ENCODE results near the gene OTX2.

Gene OTX2

DNA sequence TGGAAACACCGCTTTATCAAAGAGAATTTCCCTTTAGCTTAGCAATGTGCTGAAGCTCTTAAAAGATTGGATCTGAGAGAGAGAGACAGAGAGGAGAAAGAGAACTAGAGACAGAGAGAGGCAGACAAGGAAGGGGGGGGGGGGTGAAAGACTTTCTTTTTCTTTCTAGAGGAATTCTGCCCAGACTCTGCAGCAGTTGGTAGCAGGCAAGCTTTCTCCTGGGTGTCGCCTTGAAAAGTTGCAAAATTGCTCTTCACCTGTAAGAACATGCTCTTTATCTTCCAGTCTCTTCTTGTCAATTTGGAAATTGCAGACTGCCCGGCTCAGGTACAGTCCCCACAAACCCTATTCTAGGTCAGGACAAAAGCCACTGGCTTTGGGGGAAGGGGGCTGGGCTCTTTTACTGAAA lies 2.9 kb upstream of the OTX2 start:
- H3K27ac ChIP-seq (ENCODE audit: low read depth, low read length), result no peak overlapping the region
- H3K36me3 ChIP-seq (ENCODE audit: control insufficient read depth in 5 of 5, insufficient read depth in 5 of 5, low read length in 5 of 5), result no peaks in the 10 kb centered on the region
- no peak overlapping the region for H3K4me3 ChIP-seq (ENCODE audit: low read depth in 1 of 5, low read length in 5 of 5)
- peaks cover 66 to 82% (median 72%) of the 10 kb centered on the region in 5 donors for H3K27me3 ChIP-seq (ENCODE audit: control insufficient read depth in 5 of 5, insufficient read depth in 4 of 5, low read length in 5 of 5)
- no peaks in the 10 kb centered on the region for H3K9me3 ChIP-seq (ENCODE audit: control insufficient read depth in 5 of 5, low read length in 5 of 5)
- no peak overlapping the region for H3K9ac ChIP-seq (ENCODE audit: low read length in 5 of 5)
- H3K4me1 ChIP-seq (ENCODE audit: control insufficient read depth in 5 of 5, insufficient read depth in 5 of 5, low read length in 5 of 5), result peaks cover 0 to 13% (median 13%) of the 10 kb centered on the region in 5 donors

- Histone ChIP-seq H3K27ac (ENCODE audit: low read depth, low read length) (no peak overlapping the region), H3K27me3 (ENCODE audit: control insufficient read depth in 5 of 5, insufficient read depth in 4 of 5, low read length in 5 of 5) (peaks cover 63 to 81% (median 68%) of the 10 kb centered on the region in 5 donors), H3K36me3 (ENCODE audit: control insufficient read depth in 5 of 5, insufficient read depth in 5 of 5, low read length in 5 of 5) (no peaks in the 10 kb centered on the region), H3K9me3 (ENCODE audit: control insufficient read depth in 5 of 5, low read length in 5 of 5) (no peaks in the 10 kb centered on the region), H3K9ac (ENCODE audit: low read length in 5 of 5) (no peak overlapping the region), H3K4me1 (ENCODE audit: control insufficient read depth in 5 of 5, insufficient read depth in 5 of 5, low read length in 5 of 5) (peaks cover 0 to 16% (median 16%) of the 10 kb centered on the region in 5 donors), H3K4me3 (ENCODE audit: low read depth in 1 of 5, low read length in 5 of 5) (no peak overlapping the region)
These were observed 2.3 kb upstream of the OTX2 start for GRCh38 chr14:56812364-56813141.

- H3K36me3 ChIP-seq (ENCODE audit: control insufficient read depth in 5 of 5, insufficient read depth in 5 of 5, low read length in 5 of 5), result no peaks in the 10 kb centered on the region
- peaks cover 59 to 81% (median 66%) of the 10 kb centered on the region in 5 donors for H3K27me3 ChIP-seq (ENCODE audit: control insufficient read depth in 5 of 5, insufficient read depth in 4 of 5, low read length in 5 of 5)
- no peak overlapping the region for H3K4me3 ChIP-seq (ENCODE audit: low read depth in 1 of 5, low read length in 5 of 5)
These were observed 1.5 kb upstream of the OTX2 start for GRCh38 chr14:56811593-56812363.

DNA sequence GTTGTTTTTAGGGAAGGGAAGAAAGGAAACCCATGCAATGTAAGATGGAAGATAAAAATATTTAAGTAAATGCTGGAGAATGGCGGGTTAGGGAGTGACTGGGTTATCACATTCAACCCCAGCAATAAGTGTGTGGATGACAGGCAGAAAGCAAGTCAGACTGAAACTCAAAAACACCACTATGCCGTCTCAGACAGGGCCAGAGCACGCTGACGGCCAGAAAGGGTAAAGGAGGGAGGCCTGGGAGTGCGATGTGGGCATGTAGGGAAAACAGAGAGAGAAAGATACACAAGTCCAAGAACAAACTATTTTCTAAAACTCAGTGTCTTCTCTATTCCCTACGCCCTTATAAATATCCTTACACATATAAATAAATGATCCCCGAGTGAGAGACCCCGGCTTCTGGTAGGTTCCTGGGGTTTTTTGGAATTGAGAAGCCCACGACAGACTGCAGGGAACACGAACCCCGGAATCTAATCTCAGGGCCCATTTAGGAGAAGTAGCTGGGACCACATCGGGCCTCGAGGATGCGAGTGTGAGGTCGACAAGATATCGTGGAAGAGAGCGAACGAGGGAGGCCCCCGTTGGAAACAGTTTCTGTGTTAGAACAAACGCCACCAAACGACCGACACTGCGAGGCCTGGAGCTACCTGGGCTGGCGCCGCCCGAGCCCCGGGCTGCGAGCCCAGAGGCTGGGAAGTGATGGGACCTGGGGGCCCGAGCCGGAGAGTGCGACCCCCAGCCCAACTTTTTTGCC lies 735 bp upstream of the OTX2 start:
- Histone ChIP-seq H3K9ac (ENCODE audit: low read length in 5 of 5) (no peak overlapping the region), H3K4me3 (ENCODE audit: low read depth in 1 of 5, low read length in 5 of 5) (no peak overlapping the region), H3K9me3 (ENCODE audit: control insufficient read depth in 5 of 5, low read length in 5 of 5) (no peaks in the 10 kb centered on the region), H3K27ac (ENCODE audit: low read depth, low read length) (no peak overlapping the region), H3K27me3 (ENCODE audit: control insufficient read depth in 5 of 5, insufficient read depth in 4 of 5, low read length in 5 of 5) (peaks cover 66 to 84% (median 69%) of the 10 kb centered on the region in 5 donors), H3K4me1 (ENCODE audit: control insufficient read depth in 5 of 5, insufficient read depth in 5 of 5, low read length in 5 of 5) (peaks cover 0 to 17% (median 16%) of the 10 kb centered on the region in 5 donors), H3K36me3 (ENCODE audit: control insufficient read depth in 5 of 5, insufficient read depth in 5 of 5, low read length in 5 of 5) (no peaks in the 10 kb centered on the region)

More at GRCh38 chr14:56811593-56812363, 1.5 kb upstream of the OTX2 start:
- Histone ChIP-seq H3K9me3 (ENCODE audit: control insufficient read depth in 5 of 5, low read length in 5 of 5) (no peaks in the 10 kb centered on the region), H3K4me1 (ENCODE audit: control insufficient read depth in 5 of 5, insufficient read depth in 5 of 5, low read length in 5 of 5) (peaks cover 0 to 17% (median 16%) of the 10 kb centered on the region in 5 donors), H3K9ac (ENCODE audit: low read length in 5 of 5) (no peak overlapping the region), H3K27ac (ENCODE audit: low read depth, low read length) (no peak overlapping the region)

DNA sequence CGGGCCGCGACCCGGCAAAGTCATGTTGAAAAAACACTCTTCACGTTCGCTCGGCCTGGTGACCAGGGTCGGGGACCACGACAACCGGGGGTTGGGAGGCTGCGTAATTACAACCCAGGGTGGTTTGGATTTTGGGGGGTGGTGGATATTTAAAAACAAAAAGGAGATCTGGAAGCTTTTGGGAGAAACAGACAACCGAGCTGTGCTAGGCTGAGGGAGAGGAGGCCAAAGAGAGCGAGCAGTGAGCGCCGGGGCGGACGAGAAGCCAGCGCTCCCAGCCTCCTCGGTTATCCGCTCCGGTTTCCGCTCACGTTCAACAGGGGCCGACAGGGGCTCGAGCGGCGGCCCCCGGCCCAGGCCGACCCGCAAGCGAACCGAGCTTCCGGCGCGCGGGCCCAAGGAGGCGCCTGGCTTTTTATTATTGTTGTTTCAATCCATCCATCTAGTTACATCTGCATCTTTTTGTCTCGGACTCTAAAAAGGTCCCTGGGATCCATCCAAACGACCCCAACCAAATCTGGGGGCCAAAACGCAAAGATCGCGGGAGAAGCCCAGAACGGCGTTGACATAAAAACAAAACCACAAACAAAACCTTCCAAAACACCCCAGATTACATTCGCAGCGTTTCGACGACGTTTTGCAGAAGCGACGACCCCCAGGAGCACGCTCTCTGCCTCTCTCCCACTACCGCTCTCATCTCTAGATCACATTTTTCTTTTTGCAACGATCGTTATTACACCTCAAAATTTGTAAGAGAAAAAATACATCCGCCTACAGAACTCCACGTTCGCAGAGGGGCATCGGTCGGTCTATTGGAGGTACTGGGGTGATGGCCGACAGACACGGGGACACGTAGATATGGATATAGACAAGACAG lies 771 bp downstream of the OTX2 start:
- Histone ChIP-seq H3K4me3 (ENCODE audit: low read depth in 1 of 5, low read length in 5 of 5) (peak overlapping the region in 1 of 5 donors; percentile 20), H3K27me3 (ENCODE audit: control insufficient read depth in 5 of 5, insufficient read depth in 4 of 5, low read length in 5 of 5) (peaks cover 70 to 93% (median 78%) of the 10 kb centered on the region in 5 donors), H3K36me3 (ENCODE audit: control insufficient read depth in 5 of 5, insufficient read depth in 5 of 5, low read length in 5 of 5) (no peaks in the 10 kb centered on the region), H3K9ac (ENCODE audit: low read length in 5 of 5) (no peak overlapping the region), H3K9me3 (ENCODE audit: control insufficient read depth in 5 of 5, low read length in 5 of 5) (no peaks in the 10 kb centered on the region), H3K4me1 (ENCODE audit: control insufficient read depth in 5 of 5, insufficient read depth in 5 of 5, low read length in 5 of 5) (peaks cover 0 to 17% (median 16%) of the 10 kb centered on the region in 5 donors), H3K27ac (ENCODE audit: low read depth, low read length) (no peak overlapping the region)

DNA sequence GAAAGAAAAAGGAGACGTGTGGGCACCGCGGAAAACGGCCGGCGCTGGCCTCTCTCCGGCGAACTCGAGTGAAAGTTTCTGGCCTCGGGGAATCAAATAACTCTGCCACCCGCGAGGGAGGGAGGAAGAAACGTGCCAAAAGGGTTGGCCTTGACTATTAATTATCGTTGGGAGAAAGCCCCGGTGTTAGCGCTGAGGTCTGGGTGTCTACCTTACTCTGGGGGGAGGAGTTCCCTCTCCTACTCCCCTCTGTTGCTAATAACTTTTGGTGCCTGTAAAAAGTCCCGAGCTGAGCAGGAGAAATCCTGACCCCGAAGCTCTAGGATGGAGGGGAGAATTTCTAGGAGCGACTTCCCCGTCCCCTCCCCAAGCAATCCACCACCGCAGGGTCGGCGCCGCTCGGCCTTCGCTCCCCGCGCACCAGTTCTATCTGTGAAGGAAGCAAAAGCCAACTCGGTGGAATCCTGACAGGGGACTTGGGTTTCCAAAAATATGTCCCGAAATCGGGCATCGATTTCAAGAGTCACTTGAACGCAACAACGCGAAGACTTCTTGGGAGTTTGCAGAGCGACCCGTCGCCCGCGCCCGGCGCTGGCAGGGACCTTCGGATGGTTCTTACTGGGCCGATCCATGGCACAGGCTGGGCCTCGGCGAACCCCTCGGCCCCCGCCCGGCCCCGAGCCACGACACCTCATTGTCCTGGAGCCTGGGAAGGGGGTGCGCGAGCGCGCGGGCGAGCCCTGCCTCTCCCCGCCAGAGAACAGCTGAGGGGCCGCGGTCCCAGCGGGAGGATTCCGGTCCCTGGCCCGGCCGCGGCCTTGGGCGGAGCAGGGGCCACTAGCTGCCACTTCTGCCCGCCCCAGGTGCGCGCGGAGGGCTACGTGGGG lies 1.7 kb downstream of the OTX2 start:
- Histone ChIP-seq H3K9ac (ENCODE audit: low read length in 5 of 5) (no peak overlapping the region), H3K36me3 (ENCODE audit: control insufficient read depth in 5 of 5, insufficient read depth in 5 of 5, low read length in 5 of 5) (no peaks in the 10 kb centered on the region), H3K27ac (ENCODE audit: low read depth, low read length) (no peak overlapping the region), H3K4me3 (ENCODE audit: low read depth in 1 of 5, low read length in 5 of 5) (peak overlapping the region in 4 of 5 donors; percentile 20 to 36 (median 26)), H3K9me3 (ENCODE audit: control insufficient read depth in 5 of 5, low read length in 5 of 5) (no peaks in the 10 kb centered on the region), H3K4me1 (ENCODE audit: control insufficient read depth in 5 of 5, insufficient read depth in 5 of 5, low read length in 5 of 5) (peaks cover 0 to 17% (median 16%) of the 10 kb centered on the region in 5 donors), H3K27me3 (ENCODE audit: control insufficient read depth in 5 of 5, insufficient read depth in 4 of 5, low read length in 5 of 5) (peaks cover 76 to 95% (median 83%) of the 10 kb centered on the region in 5 donors)

- no peak overlapping the region for H3K9ac ChIP-seq (ENCODE audit: low read length in 5 of 5)
- H3K4me3 ChIP-seq (ENCODE audit: low read depth in 1 of 5, low read length in 5 of 5), result peak overlapping the region in 4 of 5 donors; percentile 20 to 36 (median 26)
- H3K27me3 ChIP-seq (ENCODE audit: control insufficient read depth in 5 of 5, insufficient read depth in 4 of 5, low read length in 5 of 5), result peaks cover 77 to 95% (median 82%) of the 10 kb centered on the region in 5 donors
- no peaks in the 10 kb centered on the region for H3K36me3 ChIP-seq (ENCODE audit: control insufficient read depth in 5 of 5, insufficient read depth in 5 of 5, low read length in 5 of 5)
- H3K9me3 ChIP-seq (ENCODE audit: control insufficient read depth in 5 of 5, low read length in 5 of 5), result no peaks in the 10 kb centered on the region
- H3K27ac ChIP-seq (ENCODE audit: low read depth, low read length), result no peak overlapping the region
- peaks cover 0 to 17% (median 16%) of the 10 kb centered on the region in 5 donors for H3K4me1 ChIP-seq (ENCODE audit: control insufficient read depth in 5 of 5, insufficient read depth in 5 of 5, low read length in 5 of 5)
These were observed 2.2 kb downstream of the OTX2 start for GRCh38 chr14:56808110-56808382.

GRCh38 chr14:56807386-56808109 lies 2.7 kb downstream of the OTX2 start:
- Histone ChIP-seq H3K9me3 (ENCODE audit: control insufficient read depth in 5 of 5, low read length in 5 of 5) (peaks cover 0 to 2% (median 0%) of the 10 kb centered on the region in 5 donors), H3K4me3 (ENCODE audit: low read depth in 1 of 5, low read length in 5 of 5) (peak overlapping the region in 1 of 5 donors; percentile 24), H3K4me1 (ENCODE audit: control insufficient read depth in 5 of 5, insufficient read depth in 5 of 5, low read length in 5 of 5) (peaks cover 0 to 17% (median 16%) of the 10 kb centered on the region in 5 donors), H3K27ac (ENCODE audit: low read depth, low read length) (no peak overlapping the region), H3K27me3 (ENCODE audit: control insufficient read depth in 5 of 5, insufficient read depth in 4 of 5, low read length in 5 of 5) (peaks cover 76 to 95% (median 82%) of the 10 kb centered on the region in 5 donors), H3K36me3 (ENCODE audit: control insufficient read depth in 5 of 5, insufficient read depth in 5 of 5, low read length in 5 of 5) (no peaks in the 10 kb centered on the region), H3K9ac (ENCODE audit: low read length in 5 of 5) (no peak overlapping the region)
